Activated effector memory CD4-positive, alpha-beta T cell treated with Interleukin-2 at 50 U/mL for 16 hours (primary cell): ENCODE data around the gene LFNG.
"Not testable (repeated sequence)": the region's sequence is repeated elsewhere in the genome, so short reads cannot be mapped to it uniquely, and the experiment has no call there.

Experiments used
- DNase-seq: peaks from one replicate; pipeline ENCODE4 v3.0.0-alpha.2; 2020

LFNG gene

DNA sequence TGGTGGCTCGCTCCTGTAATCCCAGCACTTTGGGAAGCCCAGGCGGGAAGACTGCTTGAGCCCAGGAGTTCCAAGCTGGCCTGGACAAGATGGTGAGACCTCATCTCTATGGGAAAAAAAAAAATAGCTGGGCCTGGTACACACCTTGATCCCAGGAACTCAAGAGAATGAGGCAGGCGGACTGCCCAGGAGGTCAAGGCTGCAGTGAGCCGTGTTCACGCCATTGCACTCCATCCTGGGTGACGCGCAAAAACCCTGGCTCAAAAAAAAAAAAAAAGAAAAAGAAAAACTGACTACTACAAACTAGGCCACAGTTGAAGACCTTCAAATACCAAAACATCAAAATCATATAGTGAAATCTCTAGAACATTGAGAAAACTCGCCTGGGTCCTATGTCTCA, 31.8 kb downstream of the LFNG start:
- DNase-seq: no peak

DNA sequence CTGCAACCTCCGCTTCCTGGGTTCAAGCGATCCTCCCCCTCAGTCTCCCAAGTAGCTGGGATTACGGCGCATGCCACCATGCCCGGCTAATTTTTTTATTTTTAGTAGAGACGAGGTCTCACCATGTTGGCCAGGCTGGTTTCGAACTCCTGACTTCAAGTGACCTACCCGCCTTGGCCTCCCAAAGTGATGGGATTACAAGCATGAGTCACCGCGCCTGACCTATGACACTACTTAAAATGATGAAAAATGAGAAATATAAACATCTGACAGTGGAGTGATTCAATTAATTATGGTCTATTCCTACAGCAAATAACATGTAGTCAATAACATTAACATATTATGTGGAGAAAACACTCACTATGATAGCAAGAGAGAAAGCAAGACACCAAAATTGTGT, 33.5 kb downstream of the LFNG start:
- no peak for DNase-seq

DNA sequence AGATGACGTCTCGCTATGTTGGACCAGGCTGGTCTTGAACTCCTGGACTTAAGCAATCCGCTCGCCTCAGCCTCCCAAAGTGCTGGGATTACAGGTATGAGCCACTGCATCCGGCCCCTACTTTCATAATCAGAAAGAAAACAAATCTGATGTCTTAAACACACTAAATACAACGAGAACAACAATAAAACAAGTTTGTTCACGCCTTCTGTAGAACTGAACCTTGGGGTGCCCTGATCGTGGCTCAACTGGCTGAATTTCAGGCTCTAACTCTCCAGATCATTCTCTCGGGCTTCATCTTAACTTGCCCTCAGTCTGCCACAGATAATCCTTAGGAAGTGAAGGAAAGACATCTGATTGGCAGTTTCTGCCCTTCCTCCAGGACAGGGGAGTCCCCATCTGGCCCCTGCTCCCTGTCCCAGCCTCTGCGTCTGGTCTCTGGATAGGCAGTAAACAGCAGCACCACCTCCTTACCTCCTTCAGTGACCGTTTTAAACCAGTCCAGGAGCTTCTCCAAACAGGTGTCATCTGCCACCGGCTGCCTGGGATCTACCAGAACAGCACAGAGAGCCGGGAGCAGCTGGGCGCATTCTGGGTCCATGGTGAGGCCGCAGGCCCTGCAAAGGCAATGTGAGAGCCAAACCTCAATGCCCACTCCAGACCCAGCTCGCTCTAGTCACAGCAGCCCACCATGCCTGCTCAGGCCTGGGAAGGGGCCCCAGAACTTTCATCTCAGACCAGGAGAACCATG, 34.4 kb downstream of the LFNG start:
- no peak for DNase-seq

DNA sequence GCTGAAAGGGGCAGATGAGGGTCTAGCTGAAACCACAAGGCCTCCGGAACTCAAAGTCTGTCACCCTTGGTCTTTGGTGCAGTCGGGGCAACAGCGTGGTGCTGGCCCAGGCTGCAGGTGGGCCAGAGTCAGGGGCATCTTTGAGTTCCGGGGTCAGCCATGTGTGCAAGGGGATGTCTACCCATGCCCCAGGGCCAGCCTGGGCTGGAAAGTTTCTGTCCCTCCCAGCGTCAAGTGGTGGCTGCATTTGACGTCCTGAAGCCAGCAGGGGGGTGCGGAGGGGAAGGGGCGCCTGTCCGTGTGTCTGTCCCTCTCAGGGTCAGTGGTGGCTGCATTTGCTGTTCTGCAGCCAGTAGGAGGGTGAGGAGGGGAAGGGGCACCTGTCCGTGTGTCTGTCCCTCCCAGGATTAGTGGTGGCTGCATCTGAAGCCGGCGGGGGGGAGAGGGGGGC, 35.1 kb downstream of the LFNG start:
- no peak for DNase-seq

DNA sequence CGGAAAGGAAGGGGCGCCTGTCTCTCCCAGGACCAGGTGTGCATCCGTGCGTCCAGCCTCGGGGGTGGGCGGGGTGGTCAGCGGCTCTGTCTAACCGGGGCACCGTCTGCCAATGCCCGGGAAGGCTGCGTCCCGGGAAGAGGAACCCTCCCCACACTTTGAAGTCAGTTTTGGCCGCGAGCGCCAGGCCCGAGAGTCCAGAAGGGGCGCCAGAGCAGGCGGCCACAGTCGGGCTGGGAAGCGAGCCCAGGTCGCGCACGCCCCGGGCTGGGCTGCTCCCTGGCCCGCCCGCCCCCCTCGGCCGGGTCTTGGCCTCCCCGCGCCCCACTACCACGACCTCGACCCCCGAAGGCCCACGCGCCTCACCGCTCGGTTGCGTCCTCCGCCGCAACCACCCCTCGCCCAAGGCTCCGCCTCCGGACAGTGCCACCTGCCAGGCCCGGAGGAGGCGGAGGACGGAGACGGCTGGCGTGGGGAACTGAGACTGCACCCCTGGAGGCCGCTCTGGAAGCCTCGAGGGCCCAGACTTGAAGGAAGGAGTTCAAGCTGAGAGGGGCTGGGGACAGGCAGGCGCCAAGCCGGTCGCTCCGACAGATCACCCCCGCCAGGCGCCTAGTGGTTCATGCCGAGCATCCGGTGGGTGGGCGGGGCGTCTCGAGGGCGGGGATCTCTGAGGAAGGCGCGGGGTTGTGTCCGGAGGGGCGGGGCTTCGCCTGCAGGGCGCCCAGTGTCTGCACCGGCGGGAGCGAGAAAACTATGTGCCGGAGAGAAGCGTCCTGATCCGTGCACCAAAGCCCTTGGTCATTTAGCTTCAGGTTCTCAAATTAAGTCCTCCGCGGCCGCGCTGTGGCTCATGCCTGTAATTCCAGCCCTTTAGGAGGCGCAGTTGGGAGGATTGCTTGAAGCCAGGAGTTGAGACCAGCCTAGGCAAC, 35.8 kb downstream of the LFNG start, which contains the start of gene BRAT1:
TSS of gene BRAT1 (minus strand) at position 404 of the 932 bp plus-strand sequence. CDS start 1,093 bp downstream, outside the sequence.
- DNase-seq: peak; percentile 91

DNA sequence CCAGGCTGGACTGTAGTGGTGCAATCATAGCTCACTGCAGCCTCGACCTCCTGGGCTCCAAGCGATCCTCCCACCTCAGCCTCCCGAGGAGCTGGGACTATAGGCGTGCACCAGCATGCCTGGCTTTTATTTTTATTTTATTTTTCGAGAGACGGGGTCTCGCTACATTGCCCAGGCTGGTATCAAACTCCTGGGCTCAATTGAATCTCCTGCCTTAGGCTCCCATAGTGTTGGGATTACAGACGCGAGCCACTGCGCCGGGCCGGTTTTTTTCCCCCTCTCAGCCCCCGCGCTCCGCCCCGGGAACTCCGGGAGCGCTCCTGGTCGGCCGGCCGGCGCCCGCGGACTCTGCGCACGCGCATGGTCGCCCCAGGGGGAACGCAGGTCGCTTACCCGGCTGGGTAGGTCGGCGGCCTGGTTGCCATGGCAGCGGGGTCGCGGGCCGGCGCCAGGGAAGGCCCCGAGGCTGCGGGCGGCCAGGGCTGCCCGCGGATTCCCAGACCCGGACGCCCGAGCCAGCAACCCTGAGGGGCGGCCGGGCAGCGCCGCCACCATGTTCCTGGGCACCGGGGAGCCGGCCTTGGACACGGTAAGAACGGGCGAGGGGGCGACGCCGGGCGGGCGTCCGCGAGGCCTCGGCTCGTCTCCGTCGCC, 39.2 kb downstream of the LFNG start, which contains the start of gene IQCE:
TSS of gene IQCE (plus strand) at position 351 of the 654 bp plus-strand sequence. CDS start at position 554, 203 bp downstream.
- DNase-seq: peak; percentile 86

DNA sequence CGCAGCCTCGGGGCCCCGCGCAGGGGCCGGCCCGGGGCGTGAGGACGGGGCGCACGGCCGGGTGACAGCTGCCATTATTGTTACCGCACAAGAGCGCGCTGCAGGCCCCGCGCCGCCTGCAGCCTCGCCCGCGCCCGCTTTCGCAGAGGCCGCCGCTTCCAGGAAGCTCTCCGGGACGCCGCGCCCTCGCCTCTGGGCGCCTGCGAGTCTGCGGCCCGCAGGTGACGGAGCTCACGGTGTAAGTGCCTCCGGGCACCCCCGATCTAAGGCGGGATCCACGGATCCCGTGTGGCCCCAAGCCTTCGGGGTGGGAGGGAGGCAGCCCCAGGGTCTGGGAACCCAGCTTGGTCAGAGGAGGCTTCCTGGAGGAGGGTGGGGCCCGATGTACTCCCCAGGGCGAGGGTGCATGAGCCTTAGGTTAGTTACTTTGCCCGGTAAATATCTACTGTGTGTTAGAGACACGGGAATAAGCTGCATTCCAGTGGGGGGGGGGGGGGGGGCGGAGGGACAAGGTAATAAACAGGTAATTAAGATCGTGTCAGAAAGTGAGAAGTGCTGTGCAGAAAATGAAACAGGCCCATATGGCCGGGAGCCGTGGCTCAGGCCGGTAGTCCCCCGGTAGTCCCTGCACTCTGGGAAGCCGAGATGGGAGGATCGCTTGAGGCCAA, 39.8 kb downstream of the LFNG start:
- DNase-seq: peak; percentile 12

DNA sequence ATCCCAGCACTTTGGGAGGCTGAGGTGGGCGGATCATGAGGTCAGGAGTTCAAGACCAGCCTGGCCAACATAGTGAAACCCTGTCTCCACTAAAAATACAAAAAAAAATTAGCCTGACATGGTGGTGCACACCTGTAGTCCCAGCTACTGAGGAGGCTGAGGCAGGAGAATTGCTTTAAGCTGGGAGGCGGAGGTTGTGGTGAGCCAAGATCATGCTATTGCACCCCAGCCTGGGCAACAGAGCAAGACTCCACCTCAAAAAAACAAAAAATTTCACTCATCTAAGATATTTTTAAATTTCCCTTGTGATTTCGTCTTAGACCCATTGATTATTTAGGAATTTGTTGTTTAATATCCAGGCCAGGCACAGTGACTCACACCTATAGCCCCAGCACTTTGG, 44.4 kb downstream of the LFNG start:
- DNase-seq: not testable (repeated sequence)

DNA sequence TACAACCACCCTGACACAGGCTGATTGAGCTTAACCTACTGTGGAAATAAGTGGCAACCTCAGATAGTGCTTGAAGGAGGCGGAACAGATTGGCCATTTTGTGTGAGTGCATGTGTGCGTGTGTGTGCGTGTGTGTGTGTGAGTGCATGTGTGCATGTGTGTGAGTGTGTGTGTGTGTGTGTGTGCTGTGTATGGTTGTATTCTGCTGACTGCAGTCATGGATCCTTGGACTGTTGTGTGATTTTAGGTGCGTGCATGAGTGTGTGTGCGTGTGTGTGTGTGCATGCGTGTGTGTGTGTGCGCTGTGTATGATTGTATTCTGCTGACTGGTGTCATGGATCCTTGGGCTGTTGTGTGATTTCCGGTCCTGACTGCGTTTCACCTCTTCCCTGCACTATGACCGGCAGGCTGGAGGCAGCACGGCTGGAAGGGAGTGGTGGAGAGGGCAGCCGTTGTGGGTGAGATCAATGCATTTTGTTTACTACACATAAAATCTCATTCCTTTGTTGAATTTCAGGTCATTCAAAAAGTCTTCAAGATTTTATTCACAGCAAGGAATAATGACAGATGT, 45.5 kb downstream of the LFNG start:
- DNase-seq: no peak

DNA sequence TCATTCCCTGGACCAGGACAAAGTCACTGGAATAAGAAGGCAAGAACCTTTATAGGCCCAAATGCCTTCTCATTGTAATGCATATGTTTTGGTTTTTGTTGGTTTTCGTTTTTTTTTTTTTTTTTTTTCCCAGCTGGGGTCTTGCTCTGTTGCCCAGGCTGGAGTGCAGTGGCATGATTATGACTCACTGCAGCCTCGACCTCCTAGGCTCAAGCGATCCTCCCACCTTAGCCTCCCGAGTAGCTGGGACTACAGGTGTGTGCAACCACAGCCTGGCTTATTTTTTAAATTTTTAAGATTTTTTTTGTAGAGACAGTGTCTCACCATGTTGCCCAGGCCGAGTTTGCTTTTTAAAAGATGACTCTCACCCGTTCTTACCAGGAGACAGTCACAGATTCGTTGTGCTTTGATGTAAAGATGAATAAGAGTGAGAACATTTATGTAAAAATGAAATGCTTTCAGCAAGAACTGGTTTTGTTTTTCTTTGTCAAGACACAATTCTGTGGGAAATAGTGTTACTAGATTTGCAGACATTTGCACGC, 46.8 kb downstream of the LFNG start:
- no peak for DNase-seq

DNA sequence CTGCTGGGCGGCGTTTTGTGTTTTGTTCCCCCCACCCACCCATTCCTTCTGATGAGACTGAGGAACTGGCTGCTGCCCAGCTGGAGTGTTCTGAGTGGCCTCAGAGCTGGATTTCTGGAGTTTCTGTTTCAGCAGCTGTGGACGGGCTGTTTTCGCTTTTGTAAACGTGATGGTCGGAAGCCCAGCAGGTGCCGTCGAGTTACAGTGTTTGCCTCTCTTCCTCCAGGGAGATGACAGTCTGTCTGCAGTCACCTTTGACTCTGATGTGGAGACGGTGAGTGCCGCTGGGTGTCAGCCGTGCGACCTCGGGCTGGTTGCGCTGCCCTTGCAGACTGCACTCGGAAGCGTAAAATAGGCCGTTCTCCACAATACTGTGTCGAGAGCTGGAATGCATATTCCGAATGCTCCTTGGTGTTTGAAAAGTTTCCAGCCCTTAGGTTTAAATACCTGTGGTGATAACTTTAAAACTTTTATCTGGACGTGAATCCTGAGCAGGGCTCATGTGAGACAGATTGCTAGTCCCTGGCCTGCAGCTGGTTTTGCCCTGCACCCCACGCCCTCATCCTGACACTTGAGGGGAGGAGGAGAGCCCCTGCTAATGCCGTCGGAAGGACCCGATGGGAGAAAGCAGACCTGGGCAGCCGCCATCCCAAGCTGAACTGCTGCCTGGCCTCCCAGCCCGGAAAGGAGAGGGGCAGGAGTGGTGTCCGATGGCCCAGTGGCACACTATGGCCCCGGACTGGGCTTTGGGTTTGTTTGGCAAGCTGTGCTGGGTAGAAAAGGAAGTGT, 47.5 kb downstream of the LFNG start:
- DNase-seq: peak; percentile 24

DNA sequence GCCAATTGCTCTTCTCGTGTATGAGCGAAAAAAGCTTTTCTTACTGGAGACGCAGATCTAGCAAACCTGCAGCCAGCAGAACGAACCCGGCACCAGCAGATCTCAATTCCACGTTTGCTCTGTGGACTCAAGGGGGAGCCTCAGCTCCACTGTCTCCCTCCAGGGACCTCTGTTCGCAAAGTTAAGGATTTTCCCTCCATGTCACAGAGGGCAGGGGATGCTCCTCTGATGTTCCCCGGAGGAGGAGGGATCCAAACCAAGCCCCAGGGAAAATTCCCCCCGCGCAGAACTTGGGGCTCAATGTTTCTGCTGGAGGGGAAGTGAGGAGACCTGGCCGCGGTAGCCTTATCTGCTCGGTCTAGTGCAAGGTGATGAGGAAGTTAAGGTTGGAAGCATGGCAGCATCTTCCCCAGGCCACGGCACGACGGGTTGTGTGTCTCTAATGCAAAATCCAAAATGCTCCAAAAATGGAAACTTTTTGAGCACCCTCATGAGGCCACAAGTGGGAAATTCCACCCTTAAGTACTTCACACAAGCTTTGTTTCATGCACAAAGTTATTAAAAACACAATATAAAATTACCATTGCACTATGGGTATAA, 48.2 kb downstream of the LFNG start:
- DNase-seq: no peak

DNA sequence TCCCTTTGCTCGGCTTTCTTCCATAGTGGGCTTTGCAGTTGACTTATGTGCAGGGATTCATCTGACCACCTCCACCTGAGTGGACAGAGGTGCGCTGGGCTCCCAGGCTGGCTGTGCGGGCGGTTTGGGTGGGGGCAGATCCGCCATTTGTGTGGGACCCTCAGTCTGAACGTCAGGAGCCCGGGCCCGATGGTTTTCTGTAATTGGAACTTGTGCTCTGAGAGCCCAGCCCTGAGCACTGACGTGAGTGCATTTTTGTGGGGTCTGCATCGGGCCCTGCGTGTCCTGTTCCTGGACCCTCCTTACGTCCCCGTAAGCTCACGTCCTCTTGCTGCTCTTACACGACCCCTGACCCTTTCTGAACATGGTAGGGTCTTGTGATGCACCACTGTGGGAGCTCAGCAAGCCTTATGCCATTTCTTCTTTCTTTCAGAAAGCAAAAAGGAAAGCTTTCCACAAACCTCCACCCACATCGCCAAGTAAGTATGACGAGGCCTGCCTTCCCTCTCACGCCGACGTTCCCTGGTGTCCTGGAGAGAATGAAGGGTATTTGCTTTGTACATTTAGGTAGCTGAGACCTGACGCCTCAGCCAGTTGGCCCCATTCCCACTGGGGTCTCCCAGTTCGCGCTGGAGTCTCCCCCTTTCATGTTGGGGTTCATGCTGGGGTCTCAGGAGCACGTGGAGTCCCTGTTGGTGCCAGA, 49.1 kb downstream of the LFNG start:
- DNase-seq: no peak

DNA sequence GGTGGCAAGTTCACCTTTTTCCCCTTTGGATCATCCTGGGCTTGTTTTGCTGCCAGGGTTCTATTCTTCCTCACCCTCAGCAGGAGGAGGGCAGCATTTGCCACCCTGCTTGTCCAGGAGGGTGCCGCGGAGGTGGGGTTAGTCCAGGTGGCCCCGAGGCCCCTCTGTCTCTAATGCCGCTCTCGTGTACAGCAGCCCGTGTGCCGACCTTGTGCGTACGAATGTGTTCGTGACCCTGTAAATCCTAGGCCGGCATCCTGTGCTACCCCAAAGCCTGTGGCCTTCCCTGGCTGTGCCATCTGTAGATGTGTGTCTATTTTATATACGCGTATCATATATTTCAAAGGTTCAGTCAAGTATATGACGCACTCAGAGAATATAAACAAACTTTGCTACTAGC, 49.8 kb downstream of the LFNG start:
- no peak for DNase-seq

DNA sequence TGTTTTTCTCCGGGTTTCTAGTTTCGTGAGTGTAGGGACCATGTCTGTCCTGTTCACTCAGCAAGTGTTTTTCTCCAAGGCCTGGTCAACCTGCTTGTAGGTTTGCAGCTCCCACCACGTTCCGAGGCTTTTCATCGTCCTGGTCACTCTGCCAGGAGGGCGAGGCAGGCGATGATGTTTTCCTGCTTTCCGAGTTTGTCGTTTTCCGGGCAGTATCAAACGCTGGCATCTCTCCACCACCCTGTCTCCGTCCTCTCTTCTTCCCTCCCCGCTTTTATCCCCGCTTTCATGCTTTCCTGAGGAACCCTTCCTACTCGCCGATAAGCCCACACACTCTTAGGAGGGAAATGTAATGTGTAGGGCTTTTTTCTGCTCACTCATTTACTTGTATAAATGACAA, 50.4 kb downstream of the LFNG start:
- no peak for DNase-seq

DNA sequence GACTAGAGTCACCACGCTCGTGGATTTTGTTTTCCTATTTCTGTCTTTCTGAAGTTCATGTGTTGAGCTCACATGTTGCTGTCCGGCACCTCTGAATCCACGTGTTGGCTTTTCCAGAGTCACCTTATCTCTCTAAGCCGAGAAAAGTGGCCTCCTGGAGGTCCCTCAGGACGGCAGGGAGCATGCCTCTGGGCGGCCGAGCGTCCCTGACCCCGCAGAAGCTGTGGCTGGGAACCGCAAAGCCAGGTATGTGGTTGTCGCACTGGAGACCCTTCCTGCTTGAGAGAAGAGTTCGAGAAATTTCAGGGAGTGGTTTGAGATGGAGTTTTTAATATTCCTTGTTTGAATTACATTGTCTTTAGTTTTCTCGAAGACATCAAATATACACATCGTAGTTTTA, 51.8 kb downstream of the LFNG start:
- DNase-seq: no peak

DNA sequence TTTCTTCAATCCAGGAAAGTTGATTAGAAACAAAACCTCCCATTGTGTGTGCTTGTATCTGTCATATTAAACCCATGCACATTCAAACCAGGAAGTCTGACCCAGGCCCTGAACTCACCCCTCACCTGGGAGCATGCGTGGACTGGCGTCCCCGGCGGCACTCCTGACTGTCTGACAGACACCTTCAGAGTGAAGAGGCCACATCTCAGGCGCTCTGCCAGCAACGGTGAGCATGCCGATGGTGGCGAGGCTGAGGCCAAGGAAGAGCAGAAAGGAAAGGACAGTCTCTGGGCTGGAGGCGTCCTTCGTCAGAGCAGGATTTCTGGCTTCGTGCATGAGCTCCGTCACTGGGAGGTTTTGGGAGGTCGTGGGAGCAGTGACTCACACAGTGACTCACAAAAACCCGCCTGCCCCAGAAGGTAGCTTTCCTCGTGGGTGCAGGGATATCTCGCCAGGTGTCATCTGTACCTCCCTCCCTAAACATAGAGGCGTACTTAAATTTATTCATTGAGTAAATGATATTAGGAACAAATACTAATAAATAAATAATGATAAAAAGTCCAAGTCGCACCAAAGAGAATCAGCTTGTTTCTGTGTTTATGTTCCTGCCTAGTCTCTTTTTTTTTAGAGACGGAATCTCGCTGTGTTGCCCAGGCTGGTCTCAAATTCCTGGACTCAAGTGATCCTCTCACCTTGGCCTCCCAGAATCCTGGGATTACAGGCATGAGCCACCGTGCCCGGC, 52.7 kb downstream of the LFNG start:
- DNase-seq: no peak

DNA sequence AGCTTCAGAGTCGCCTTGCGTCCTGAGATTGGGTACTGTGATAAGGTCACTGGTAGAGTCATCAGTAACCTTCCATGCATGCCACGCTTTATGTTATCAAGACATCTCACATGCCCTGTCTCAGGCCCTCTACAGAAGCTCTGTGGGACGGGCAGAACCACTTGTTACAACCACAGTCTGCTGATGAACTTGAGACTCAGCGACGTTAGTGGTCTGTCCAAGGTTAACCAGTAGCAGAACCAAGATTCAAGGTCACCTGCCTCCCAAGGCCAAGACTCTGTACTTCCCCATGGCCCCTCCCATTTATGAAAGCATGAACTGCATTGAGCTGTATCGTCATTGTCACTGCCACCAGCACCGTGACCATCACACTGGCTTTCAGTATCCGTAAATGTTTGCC, 54.2 kb downstream of the LFNG start:
- DNase-seq: no peak

DNA sequence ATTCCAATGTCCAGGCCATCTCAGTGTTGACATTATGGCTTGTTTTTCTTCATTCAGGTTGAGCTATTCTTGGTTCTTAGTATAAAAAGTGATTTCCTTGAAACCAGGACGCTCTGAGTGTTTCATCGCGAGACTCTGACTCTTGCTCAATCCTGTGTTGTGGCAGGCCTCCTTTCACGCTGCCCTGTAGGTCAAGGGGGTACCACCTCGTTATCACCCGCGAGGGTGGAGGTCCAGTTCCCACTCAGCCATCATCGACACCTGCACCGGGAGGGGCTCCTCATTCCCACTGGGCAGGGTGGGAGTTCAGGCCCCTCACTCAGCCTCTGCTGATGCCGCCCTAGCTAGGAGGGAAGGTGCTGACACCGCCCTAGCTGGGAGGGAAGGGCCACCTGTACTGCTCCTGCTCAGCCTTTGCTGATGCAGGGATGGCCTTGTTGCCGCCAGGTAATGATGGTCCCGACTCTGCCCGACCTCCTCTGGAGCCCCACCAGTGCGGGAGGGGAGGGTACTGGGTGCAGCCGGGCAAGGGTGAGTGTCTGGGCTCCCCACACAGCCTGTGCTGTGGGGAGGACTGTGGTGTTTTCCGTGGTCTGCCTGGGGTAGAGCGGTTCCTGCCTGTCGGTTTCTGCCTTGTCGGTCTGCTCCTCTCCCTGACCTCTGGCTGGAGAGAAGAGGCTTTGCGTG, 55.6 kb downstream of the LFNG start:
- DNase-seq: no peak
